K562 (cell line): Measurements from ENCODE around the gene SAFB. TPM values are rescaled to one million over a fixed set of nuclear protein-coding genes. Genes with fewer than 3 reads are reported as not detected.

Source experiments
- ATAC-seq: fragments of 200-7000 bp; cut with Tn5 transposase; 3 replicates; pipeline ENCODE4 v1.9.1; 2020; ENCODE audit warnings: moderate library complexity
- BruUV-seq: library from RNA; stranded (reverse); fragments of 400-500 nt; replicated peaks from 2 replicates; lab custom pipeline; 2021; lab: Mats Ljungman, UMichigan
- CTCF ChIA-PET: fragments of 300-600 bp; formaldehyde crosslinking; extraction: SDS; loops from one replicate; lab custom pipeline; 2021; ENCODE audit warnings: low intra/inter-chr PET ratio; lab: Yijun Ruan, JAX
- POLR2A ChIA-PET: fragments of 300-600, 350-650 bp; sonication (Branson Sonifier 250); formaldehyde crosslinking; extraction: SDS; loops from one replicate; lab custom pipeline; 2021; ENCODE audit warnings: antibody characterized with exemption, inconsistent platforms; lab: Yijun Ruan, JAX
- DNase-seq, 4 experiments: peaks; one replicate each; pipeline versions ENCODE4 v3.0.0 to v3.0.0-alpha.2; 2011 to 2018; ENCODE audit warnings: low spot score in 3 of 4, mixed read lengths in 3 of 4; ENCODE audit errors: extremely low read depth in 1 of 4
- FAIRE-seq: peaks from 2 replicates; lab custom pipeline; 2011; peaks lifted over from hg19 to GRCh38; lab: Jason Lieb, UNC
- H2AFZ ChIP-seq: 2 replicates; pipeline ENCODE4 v1.6.0; 2011; ENCODE audit warnings: low read depth, low read length, control low read depth, inconsistent platforms
- H3K27ac ChIP-seq: fragments of 200-600 bp; 3 replicates; pipeline ENCODE4 v1.8.0; 2011; ENCODE audit warnings: low read depth, mild to moderate bottlenecking, control low read depth, inconsistent platforms, low read length, moderate library complexity, mixed read lengths; ENCODE audit errors: extremely low read depth
- H3K27me3 ChIP-seq, 2 experiments: fragments of 300-600 bp in 1 of 2; 2 replicates in 1 of 2; 3 replicates in 1 of 2; pipeline versions ENCODE4 v1.6.0 to v1.8.0; 2011; ENCODE audit warnings: inconsistent platforms in 2 of 2, low read length in 2 of 2, mild to moderate bottlenecking in 1 of 2, mixed read lengths in 1 of 2, moderate library complexity in 1 of 2; ENCODE audit not compliant: control insufficient read depth in 2 of 2, insufficient read depth in 2 of 2
- H3K36me3 ChIP-seq: fragments of 300-600 bp; 3 replicates; pipeline ENCODE4 v1.8.0; 2011; ENCODE audit warnings: mild to moderate bottlenecking, low read length, inconsistent platforms; ENCODE audit not compliant: control insufficient read depth, insufficient read depth
- H3K4me1 ChIP-seq, 2 experiments: fragments of 200-600 bp in 1 of 2; replicated peaks in 1 of 2; 2 replicates in 1 of 2; 3 replicates in 1 of 2; pipeline versions ENCODE4 v1.5.1 to v1.8.0; 2011; ENCODE audit warnings: inconsistent platforms in 2 of 2, low read length in 2 of 2, mild to moderate bottlenecking in 1 of 2, mixed read lengths in 1 of 2, moderate library complexity in 1 of 2; ENCODE audit not compliant: control insufficient read depth in 2 of 2, insufficient read depth in 2 of 2
- H3K4me2 ChIP-seq: 2 replicates; pipeline ENCODE4 v1.6.1; 2011; ENCODE audit warnings: low read length, control low read depth, inconsistent platforms, mixed read lengths; ENCODE audit not compliant: insufficient read depth
- H3K4me3 ChIP-seq: fragments of 200-600 bp; sonication (generic), shearing (Covaris generic); 2 replicates; pipeline ENCODE4 v1.5.1; 2016; ENCODE audit warnings: control low read depth, inconsistent platforms
- H3K79me2 ChIP-seq: fragments of 200-600 bp; 3 replicates; pipeline ENCODE4 v1.8.0; 2011; ENCODE audit warnings: low read length, inconsistent platforms; ENCODE audit not compliant: control insufficient read depth, insufficient read depth
- H3K9ac ChIP-seq, 2 experiments: 2 replicates each; pipeline versions ENCODE4 v1.6.0 to v1.6.1; 2011; ENCODE audit warnings: low read depth in 2 of 2, low read length in 2 of 2, control low read depth in 1 of 2, inconsistent platforms in 1 of 2, mild to moderate bottlenecking in 1 of 2, mixed read lengths in 1 of 2; ENCODE audit not compliant: insufficient read depth in 1 of 2
- H3K9me1 ChIP-seq: one replicate; pipeline ENCODE4 v1.6.0; 2011; ENCODE audit warnings: inconsistent platforms, mild to moderate bottlenecking, low read length, moderate library complexity; ENCODE audit not compliant: control insufficient read depth, insufficient read depth
- H3K9me3 ChIP-seq: replicated peaks from 2 replicates; pipeline ENCODE4 v1.5.1; 2011; ENCODE audit warnings: low read depth, low read length, inconsistent platforms; ENCODE audit not compliant: control insufficient read depth, insufficient read depth
- H4K20me1 ChIP-seq: replicated peaks from 2 replicates; pipeline ENCODE4 v1.6.1; 2011; ENCODE audit warnings: low read length, inconsistent platforms, mixed read lengths; ENCODE audit not compliant: control insufficient read depth, insufficient read depth
- CCAR2 ChIP-seq: fragments of 200-400 bp; formaldehyde crosslinking; IDR thresholded peaks from 2 replicates; pipeline ENCODE4 v1.6.1; 2017; ENCODE audit warnings: mild to moderate bottlenecking, low read depth, low read length
- E2F8 ChIP-seq: fragments of 450-650 bp; IDR thresholded peaks from 2 replicates; pipeline ENCODE4 v1.7.1; 2018; ENCODE audit warnings: mild to moderate bottlenecking, low read depth; ENCODE audit not compliant: partially characterized antibody
- EP400 ChIP-seq: fragments of 450-650 bp; IDR thresholded peaks from 2 replicates; pipeline ENCODE4 v1.6.1; 2017; ENCODE audit warnings: antibody characterized with exemption, mild to moderate bottlenecking, moderate library complexity
- MYBL2 ChIP-seq, 2 experiments: fragments of 450-650 bp in 1 of 2; sonication (generic) in 1 of 2; formaldehyde crosslinking in 1 of 2; IDR thresholded peaks; 2 replicates each; pipeline versions ENCODE4 v1.6.1 to v1.8.1; 2017 to 2022; ENCODE audit warnings: borderline replicate concordance in 1 of 2, inconsistent platforms in 1 of 2, low read depth in 1 of 2, mild to moderate bottlenecking in 1 of 2, missing genetic modification reagents in 1 of 2, moderate library complexity in 1 of 2
- POLR2G ChIP-seq: fragments of 200-400 bp; formaldehyde crosslinking; IDR thresholded peaks from 2 replicates; pipeline ENCODE4 v1.6.1; 2017; ENCODE audit warnings: low read depth, mild to moderate bottlenecking, antibody characterized with exemption, low read length, moderate library complexity
- RBFOX2 ChIP-seq: fragments of 200-400 bp; formaldehyde crosslinking; IDR thresholded peaks from 2 replicates; pipeline ENCODE4 v1.6.1; 2017; ENCODE audit warnings: low read depth, mild to moderate bottlenecking, low read length, moderate library complexity
- RBM22 ChIP-seq: fragments of 200-400 bp; formaldehyde crosslinking; IDR thresholded peaks from 2 replicates; pipeline ENCODE4 v1.6.1; 2018; ENCODE audit warnings: low read length, low read depth; ENCODE audit not compliant: poor library complexity, severe bottlenecking
- ZHX1 ChIP-seq: fragments of 150-350 bp; conservative IDR thresholded peaks from 2 replicates; pipeline ENCODE4 v1.6.1; 2014; ENCODE audit warnings: low read length
- ZKSCAN3 ChIP-seq: fragments of 250-450 bp; sonication (Bioruptor Pico); IDR thresholded peaks from 2 replicates; pipeline ENCODE4 v1.4.0; 2020
- ZNF696 ChIP-seq: fragments of 250-450 bp; sonication (Bioruptor Pico); conservative IDR thresholded peaks from 2 replicates; pipeline ENCODE4 v1.4.0; 2020; ENCODE audit warnings: mild to moderate bottlenecking, moderate library complexity
- WGBS: fragments of 100-300 bp; shearing (Covaris generic); methylation state at CpG from one replicate; pipeline ENCODE4 v1.1.6; 2016; ENCODE audit warnings: low coverage, mixed read lengths; ENCODE audit not compliant: insufficient coverage; ENCODE audit errors: missing lambda C conversion rate; 5-methylcytosine and 5-hydroxymethylcytosine counted together
- in situ Hi-C: fragments of 300-500 bp; cut with MboI; formaldehyde crosslinking; loops from 4 replicates; pipeline ENCODE4 v1.15.0; 2018; ENCODE audit warnings: inconsistent platforms, mixed read lengths
- intact Hi-C: fragments of 100-400 bp; cut with micrococcal nuclease; formaldehyde crosslinking; loops from 2 replicates; pipeline ENCODE4 v1.14.2; 2022
- polyA plus RNA-seq, 8 experiments: library from polyadenylated mRNA; depleted of rRNA in 4 of 8; stranded (reverse) in 5 of 8; unstranded in 3 of 8; fragments of >200 nt; fragmentation: Nextera tagmentation in 2 of 8; fragmentation: Illumina TruSeq in 1 of 8; extraction: Ambion mirVana in 2 of 8; extraction: Trizol in 1 of 8; gene quantifications; 2 replicates each; pipeline versions ENCODE4 v1.2.1 to v1.2.3, GENCODE V29; 2011 to 2014; ENCODE audit warnings: inconsistent platforms in 1 of 8, missing spikeins in 1 of 8
- total RNA-seq, 7 experiments: library from RNA; depleted of rRNA in 6 of 7; stranded (reverse); fragments of >200 nt in 6 of 7; fragmentation: Illumina TruSeq in 2 of 7; extraction: Trizol in 2 of 7; gene quantifications; 2 replicates each; pipeline versions ENCODE4 v1.2.1 to v1.2.3, GENCODE V29; 2011 to 2021; ENCODE audit warnings: low replicate concordance in 1 of 7
- TF ChIP-seq, protein P1 (sequence below): fragments of 250-450 bp; sonication (Bioruptor Pico); IDR thresholded peaks from 2 replicates; pipeline ENCODE4 v1.5.0; 2021

SAFB gene
- total and polyA plus RNA-seq, 9 of the 15 experiments (the other 6 are each of a cell fraction or from before 2014, with no cell fraction given), result 1.1 to 151 (median 83.1) TPM

- H3K4me3 ChIP-seq, result no peak overlapping the region
- no peaks in the 10 kb centered on the region for H3K9me3 ChIP-seq
- POLR2A ChIA-PET, result interaction anchor here (0.9 to 4.7 kb wide), 7 partner anchors 8 to 25 kb away, joined by 4 to 34 read pairs (median 8); partner anchors contain the start of genes CATSPERD and LONP1
- no peak overlapping the region for H3K27ac ChIP-seq
- H3K9ac ChIP-seq, result peak overlapping the region in 1 of 2 experiments; percentile 26; a peak in 1 of 4 replicates
- no peaks in the 10 kb centered on the region for H3K27me3 ChIP-seq
- ATAC-seq, result no peak
- peaks cover 0 to 12% of the 10 kb centered on the region in 2 experiments; a peak in 1 of 5 replicates for H3K4me1 ChIP-seq
- peak; percentile 83 for TF ChIP-seq RBM22
- no peak for TF ChIP-seq ZNF696
- TF ChIP-seq EP400, result no peak
- peak; percentile 67 for TF ChIP-seq RBFOX2
- peak; percentile 75 for TF ChIP-seq POLR2G
- no peak for TF ChIP-seq ZKSCAN3 (CRISPR knock-in tag)
- TF ChIP-seq CCAR2, result no peak
- no peak for TF ChIP-seq MYBL2 (IDR thresholded peaks at IDR 0.05; ENCODE audit: low read depth)
- TF ChIP-seq MYBL2 (CRISPR knock-in tag; IDR thresholded peaks at IDR 0.05; ENCODE audit: borderline replicate concordance), result no peak
- TF ChIP-seq ZHX1, result no peak
- TF ChIP-seq, protein P1, sequence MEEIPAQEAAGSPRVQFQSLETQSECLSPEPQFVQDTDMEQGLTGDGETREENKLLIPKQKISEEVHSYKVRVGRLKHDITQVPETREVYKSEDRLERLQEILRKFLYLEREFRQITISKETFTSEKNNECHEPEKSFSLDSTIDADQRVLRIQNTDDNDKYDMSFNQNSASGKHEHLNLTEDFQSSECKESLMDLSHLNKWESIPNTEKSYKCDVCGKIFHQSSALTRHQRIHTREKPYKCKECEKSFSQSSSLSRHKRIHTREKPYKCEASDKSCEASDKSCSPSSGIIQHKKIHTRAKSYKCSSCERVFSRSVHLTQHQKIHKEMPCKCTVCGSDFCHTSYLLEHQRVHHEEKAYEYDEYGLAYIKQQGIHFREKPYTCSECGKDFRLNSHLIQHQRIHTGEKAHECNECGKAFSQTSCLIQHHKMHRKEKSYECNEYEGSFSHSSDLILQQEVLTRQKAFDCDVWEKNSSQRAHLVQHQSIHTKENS (CRISPR knock-in tag), result no peak
- TF ChIP-seq E2F8, result no peak
- TF ChIP-seq, all 486 proteins: peak for 3
- peak in 2 of 4 experiments; percentile 14 to 16 for DNase-seq
- FAIRE-seq, result no peak
- WGBS, result 94% methylated on average over 23 of the region's 25 CpGs
- intact Hi-C loops, result no loop called here
- Histone ChIP-seq H3K9me1 (peaks cover 5% of the 10 kb centered on the region), H4K20me1 (peaks cover 16% of the 10 kb centered on the region; the same call in 1 of the 2 replicates), H3K36me3 (peaks cover 88% of the 10 kb centered on the region), H2AFZ (no peak overlapping the region), H3K79me2 (peaks cover 35% of the 10 kb centered on the region), H3K4me2 (no peak overlapping the region)
- BruUV-seq, result no TSS peak
- in situ Hi-C loops, result no loop called here
- CTCF ChIA-PET, result no interaction called here
Observed at GRCh38 chr19:5711713-5712161, 88.9 kb downstream of the SAFB start.
